A673 (cell line): ENCODE results near the gene TRIM32. TPM values are rescaled to one million over a fixed set of nuclear protein-coding genes. Genes with fewer than 3 reads are reported as not detected.

ENCODE experiments used
- BruUV-seq: library from RNA; stranded (reverse); fragments of 400-500 nt; replicated peaks from 2 replicates; lab custom pipeline; 2021; lab: Mats Ljungman, UMichigan
- CTCF ChIA-PET: fragments of 300-600 bp; sonication (Branson Sonifier 250); formaldehyde crosslinking; loops from one replicate; lab custom pipeline; 2022; ENCODE audit warnings: antibody characterized with exemption; lab: Charles Lee
- POLR2A ChIA-PET: fragments of 300-600 bp; sonication (Branson Sonifier 250); formaldehyde crosslinking; loops from one replicate; lab custom pipeline; 2022; ENCODE audit warnings: antibody characterized with exemption; ENCODE audit not compliant: low non-redundant PET; lab: Charles Lee
- DNase-seq: peaks from one replicate; pipeline ENCODE4 v3.0.0-alpha.2; 2015; ENCODE audit warnings: low spot score
- H3K27ac ChIP-seq: fragments of 200-600 bp; sonication (generic); 2 replicates; pipeline ENCODE4 v1.5.1; 2016; ENCODE audit warnings: mixed run types, low read depth, mild to moderate bottlenecking, mixed read lengths, antibody characterized with exemption, low read length; ENCODE audit not compliant: poor library complexity, severe bottlenecking
- H3K27me3 ChIP-seq: fragments of 200-600 bp; sonication (generic); replicated peaks from 2 replicates; pipeline ENCODE4 v1.6.1; 2017; ENCODE audit warnings: mixed run types, low read depth, mild to moderate bottlenecking, mixed read lengths, antibody characterized with exemption, low read length; ENCODE audit not compliant: insufficient read depth, poor library complexity
- H3K36me3 ChIP-seq: fragments of 200-600 bp; sonication (generic); 2 replicates; pipeline ENCODE4 v1.6.1; 2016; ENCODE audit warnings: mixed run types, mild to moderate bottlenecking, mixed read lengths, antibody characterized with exemption, low read length; ENCODE audit not compliant: insufficient read depth, poor library complexity, severe bottlenecking
- H3K4me1 ChIP-seq: fragments of 200-600 bp; sonication (generic); 2 replicates; pipeline ENCODE4 v1.6.1; 2017; ENCODE audit warnings: mixed run types, mild to moderate bottlenecking, mixed read lengths, antibody characterized with exemption, low read length; ENCODE audit not compliant: insufficient read depth, poor library complexity, severe bottlenecking
- H3K4me3 ChIP-seq: fragments of 200-600 bp; sonication (generic); 2 replicates; pipeline ENCODE4 v1.5.1; 2016; ENCODE audit warnings: low read depth, mixed run types, mild to moderate bottlenecking, mixed read lengths, low read length; ENCODE audit not compliant: poor library complexity, severe bottlenecking
- H3K9me3 ChIP-seq: fragments of 200-600 bp; sonication (generic); 2 replicates; pipeline ENCODE4 v1.6.1; 2016; ENCODE audit warnings: mixed run types, low read depth, mild to moderate bottlenecking, mixed read lengths, antibody characterized with exemption, low read length; ENCODE audit not compliant: poor library complexity, severe bottlenecking
- EZH2 ChIP-seq: fragments of 200-600 bp; sonication (generic); IDR thresholded peaks from 2 replicates; pipeline ENCODE4 v1.6.1; 2017; ENCODE audit warnings: borderline replicate concordance, low read depth, mild to moderate bottlenecking, mixed read lengths, antibody characterized with exemption, low read length; ENCODE audit not compliant: poor library complexity, severe bottlenecking
- intact Hi-C: fragments of 100-400 bp; cut with micrococcal nuclease; formaldehyde crosslinking; loops from one replicate; pipeline ENCODE4 v1.10.0; 2022; ENCODE audit not compliant: unreplicated experiment
- total RNA-seq: library from RNA; stranded (reverse); gene quantifications from 2 replicates; pipeline ENCODE4 v1.2.3, GENCODE V29; 2021
- TF ChIP-seq, protein P1 (sequence below): fragments of 300-800, 200-600 bp; sonication (generic); conservative IDR thresholded peaks from 2 replicates; pipeline ENCODE4 v1.5.1; 2017; ENCODE audit warnings: low read depth, mild to moderate bottlenecking, antibody characterized with exemption, low read length, moderate library complexity, mixed read lengths

The TRIM32 gene
- total RNA-seq, 1 experiment from 2014 or later: 28.9 TPM

- ChIA-PET CTCF (no interaction called here), POLR2A (no interaction called here)
- no peak for DNase-seq
- no peaks in the 10 kb centered on the region for H3K9me3 ChIP-seq
- no peak overlapping the region for H3K27ac ChIP-seq
- TF ChIP-seq EZH2: no peak
- TF ChIP-seq, protein P1, sequence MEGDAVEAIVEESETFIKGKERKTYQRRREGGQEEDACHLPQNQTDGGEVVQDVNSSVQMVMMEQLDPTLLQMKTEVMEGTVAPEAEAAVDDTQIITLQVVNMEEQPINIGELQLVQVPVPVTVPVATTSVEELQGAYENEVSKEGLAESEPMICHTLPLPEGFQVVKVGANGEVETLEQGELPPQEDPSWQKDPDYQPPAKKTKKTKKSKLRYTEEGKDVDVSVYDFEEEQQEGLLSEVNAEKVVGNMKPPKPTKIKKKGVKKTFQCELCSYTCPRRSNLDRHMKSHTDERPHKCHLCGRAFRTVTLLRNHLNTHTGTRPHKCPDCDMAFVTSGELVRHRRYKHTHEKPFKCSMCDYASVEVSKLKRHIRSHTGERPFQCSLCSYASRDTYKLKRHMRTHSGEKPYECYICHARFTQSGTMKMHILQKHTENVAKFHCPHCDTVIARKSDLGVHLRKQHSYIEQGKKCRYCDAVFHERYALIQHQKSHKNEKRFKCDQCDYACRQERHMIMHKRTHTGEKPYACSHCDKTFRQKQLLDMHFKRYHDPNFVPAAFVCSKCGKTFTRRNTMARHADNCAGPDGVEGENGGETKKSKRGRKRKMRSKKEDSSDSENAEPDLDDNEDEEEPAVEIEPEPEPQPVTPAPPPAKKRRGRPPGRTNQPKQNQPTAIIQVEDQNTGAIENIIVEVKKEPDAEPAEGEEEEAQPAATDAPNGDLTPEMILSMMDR: no peak
- no peaks in the 10 kb centered on the region for H3K4me1 ChIP-seq
- H3K36me3 ChIP-seq: peaks cover 14% of the 10 kb centered on the region
- no peaks in the 10 kb centered on the region for H3K27me3 ChIP-seq
- intact Hi-C loops: no loop called here
- no peak overlapping the region for H3K4me3 ChIP-seq
- BruUV-seq: no TSS peak
These were observed 18.4 kb downstream of the TRIM32 start for GRCh38 chr9:116705531-116705930.

DNA sequence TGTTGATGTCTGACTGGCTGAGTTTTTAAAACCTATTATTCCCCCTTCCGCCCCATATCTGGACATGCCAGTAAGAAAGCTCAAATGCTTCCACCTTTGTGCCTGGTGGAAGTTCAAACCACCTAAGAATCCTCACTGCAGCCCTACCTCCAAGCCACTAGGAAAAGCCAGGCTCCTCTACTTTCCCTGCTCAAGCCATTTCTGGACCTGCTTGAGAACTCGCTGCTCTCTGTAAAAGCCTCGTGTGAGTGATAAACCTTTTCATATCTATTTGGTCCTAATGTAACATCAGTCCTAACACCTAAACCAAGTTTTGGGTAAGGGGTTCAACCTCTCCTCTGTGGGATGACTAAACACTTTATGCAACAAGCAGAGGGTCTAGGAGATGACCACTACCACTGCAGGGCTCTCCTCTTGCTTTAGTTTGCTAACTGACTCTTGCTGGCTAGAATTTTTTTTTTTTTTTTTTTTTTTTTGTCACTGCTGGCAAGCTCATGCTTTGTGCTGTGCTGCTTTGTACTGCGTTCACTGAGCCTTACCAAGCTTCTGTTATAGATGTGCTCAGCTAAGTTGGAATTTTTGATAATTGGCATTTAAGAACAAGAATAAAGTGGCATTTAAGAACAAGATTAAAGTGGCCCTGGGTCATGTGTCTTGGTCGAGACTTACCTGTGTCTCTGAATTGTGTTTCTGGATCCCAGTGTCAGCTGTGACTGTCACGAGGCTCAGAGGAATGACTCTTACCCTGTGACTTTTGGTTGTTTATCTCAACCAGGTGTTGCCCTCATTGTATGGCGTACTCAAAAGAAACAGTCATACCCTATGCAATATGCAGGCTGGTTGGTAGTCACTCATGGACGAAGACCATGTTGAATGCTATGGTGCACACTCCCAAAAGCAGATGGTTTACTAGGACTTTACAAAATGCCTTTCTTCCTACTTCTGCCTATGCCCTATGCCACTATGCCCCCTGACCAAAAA lies 19.5 kb downstream of the TRIM32 start:
- no TSS peak for BruUV-seq
- CTCF ChIA-PET: no interaction called here
- H3K36me3 ChIP-seq: peaks cover 7% of the 10 kb centered on the region
- TF ChIP-seq EZH2: no peak
- TF ChIP-seq, protein P1: no peak
- no peaks in the 10 kb centered on the region for H3K4me1 ChIP-seq
- intact Hi-C loops: no loop called here
- POLR2A ChIA-PET: no interaction called here
- H3K9me3 ChIP-seq: no peaks in the 10 kb centered on the region
- no peak overlapping the region for H3K27ac ChIP-seq
- H3K4me3 ChIP-seq: no peak overlapping the region
- DNase-seq: no peak
- H3K27me3 ChIP-seq: no peaks in the 10 kb centered on the region

- no peaks in the 10 kb centered on the region for H3K9me3 ChIP-seq
- no peaks in the 10 kb centered on the region for H3K27me3 ChIP-seq
- DNase-seq: no peak
- CTCF ChIA-PET: no interaction called here
- no peaks in the 10 kb centered on the region for H3K4me1 ChIP-seq
- no peak overlapping the region for H3K4me3 ChIP-seq
- TF ChIP-seq EZH2: no peak
- TF ChIP-seq, protein P1: no peak
- intact Hi-C loops: no loop called here
- POLR2A ChIA-PET: no interaction called here
- BruUV-seq: no TSS peak
- H3K27ac ChIP-seq: no peak overlapping the region
- H3K36me3 ChIP-seq: no peaks in the 10 kb centered on the region
These were observed 25.7 kb downstream of the TRIM32 start for GRCh38 chr9:116712781-116713180.
